GM19455 (cell line): ENCODE results near the gene MUC5B.
"Not testable (repeated sequence)": the region's sequence is repeated elsewhere in the genome, so short reads cannot be mapped to it uniquely, and the experiment has no call there.

Experiments
- ATAC-seq: cut with Tn5 transposase; IDR thresholded peaks from one replicate; pipeline ENCODE4 v1.9.1; 2021; ENCODE audit not compliant: unreplicated experiment

MUC5B gene

DNA sequence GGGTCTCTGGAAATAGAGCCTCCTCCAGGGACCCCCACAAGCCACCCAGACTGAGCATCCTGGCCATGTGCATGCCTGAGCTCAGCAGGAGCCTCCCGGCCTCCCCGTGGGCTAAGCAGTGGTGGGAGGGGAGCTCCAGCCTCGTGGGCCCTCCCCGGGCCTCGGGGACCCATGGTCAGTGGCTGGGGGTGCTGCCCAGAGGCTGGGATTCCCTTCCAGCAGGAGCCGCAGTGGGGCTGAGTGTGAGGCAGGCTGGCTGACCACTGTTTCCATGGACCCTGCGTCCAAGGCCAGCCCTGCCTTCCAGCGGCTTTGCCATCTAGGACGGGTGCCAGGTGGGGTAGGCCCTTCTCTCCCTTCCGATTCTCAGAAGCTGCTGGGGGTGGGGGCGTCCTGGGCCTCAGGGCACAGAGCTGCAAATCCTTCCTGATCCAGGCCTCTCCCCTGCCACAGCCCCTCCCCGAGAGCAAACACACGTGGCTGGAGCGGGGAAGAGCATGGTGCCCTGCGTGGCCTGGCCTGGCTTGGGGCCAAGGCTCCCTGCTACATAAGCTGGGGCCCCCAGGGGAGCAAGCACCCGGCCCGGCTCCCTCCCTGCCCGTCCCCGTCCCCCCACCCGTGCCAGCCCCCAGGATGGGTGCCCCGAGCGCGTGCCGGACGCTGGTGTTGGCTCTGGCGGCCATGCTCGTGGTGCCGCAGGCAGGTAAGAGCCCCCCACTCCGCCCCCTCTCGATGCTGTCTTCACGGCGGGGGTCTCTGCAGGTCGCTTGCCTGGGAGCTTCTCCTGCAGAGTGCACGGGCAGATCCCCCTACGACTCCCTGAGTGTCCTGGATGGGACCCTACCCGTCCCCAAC, at the start of gene MUC5B:
MUC5B (plus strand) TSS at position 576 of the 855 bp plus-strand sequence; CDS start at position 634, 58 bp downstream.
- no peak for ATAC-seq

DNA sequence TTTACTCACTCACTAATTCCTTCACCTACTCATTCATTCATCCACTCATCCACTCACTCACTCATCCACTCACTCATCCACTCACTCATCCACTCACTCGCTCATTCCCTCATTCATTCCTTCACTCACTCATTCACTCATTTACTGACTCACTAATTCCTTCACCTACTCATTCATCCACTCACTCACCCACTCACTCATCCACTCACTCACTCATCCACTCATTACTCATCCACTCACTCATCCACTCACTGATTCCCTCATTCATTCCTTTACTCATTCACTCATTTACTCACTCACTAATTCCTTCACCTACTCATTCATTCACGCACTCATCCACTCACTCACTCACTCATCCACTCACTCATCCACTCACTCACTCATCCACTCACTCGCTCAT, 49.5 kb upstream of the MUC5B start:
- not testable (repeated sequence) for ATAC-seq

- ATAC-seq = no peak
Observed at GRCh38 chr11:1174441-1175370, 48.2 kb upstream of the MUC5B start.

GRCh38 chr11:1175461-1176223, 47.2 kb upstream of the MUC5B start:
- ATAC-seq = no peak

DNA sequence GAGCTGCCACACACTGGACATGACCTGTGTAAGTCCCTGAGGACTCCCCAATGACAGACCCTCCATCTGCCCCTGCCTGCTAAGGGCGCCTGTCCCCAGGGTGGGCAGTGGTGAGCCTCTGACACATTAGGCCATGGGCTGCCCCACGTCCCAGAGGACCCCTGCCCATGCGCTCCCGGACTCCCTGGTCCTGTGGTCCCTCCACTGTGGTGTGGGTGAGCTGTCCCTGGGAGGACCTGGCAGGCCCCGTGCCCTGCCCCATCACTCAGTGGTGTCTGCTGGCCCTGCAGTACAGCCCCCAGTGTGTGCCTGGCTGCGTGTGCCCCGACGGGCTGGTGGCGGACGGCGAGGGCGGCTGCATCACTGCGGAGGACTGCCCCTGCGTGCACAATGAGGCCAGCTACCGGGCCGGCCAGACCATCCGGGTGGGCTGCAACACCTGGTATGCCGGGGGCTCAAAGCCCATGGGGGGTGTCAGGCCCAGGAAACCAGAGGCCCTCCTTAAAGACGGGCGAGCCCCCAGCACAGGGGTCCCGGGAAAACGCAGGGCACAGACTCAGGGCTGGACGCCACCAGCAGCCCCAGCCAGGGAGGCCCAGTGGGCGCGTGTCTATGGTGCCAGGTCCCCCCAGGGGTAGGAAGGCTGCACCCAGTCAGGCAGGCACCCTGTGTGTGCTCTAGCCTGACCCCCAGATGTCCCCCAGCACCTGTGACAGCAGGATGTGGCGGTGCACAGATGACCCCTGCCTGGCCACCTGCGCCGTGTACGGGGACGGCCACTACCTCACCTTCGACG, 46.4 kb upstream of the MUC5B start:
- no peak for ATAC-seq

GRCh38 chr11:1177020-1177770, 45.7 kb upstream of the MUC5B start:
- no peak for ATAC-seq

GRCh38 chr11:1177771-1178090, 45.1 kb upstream of the MUC5B start:
- ATAC-seq = no peak

DNA sequence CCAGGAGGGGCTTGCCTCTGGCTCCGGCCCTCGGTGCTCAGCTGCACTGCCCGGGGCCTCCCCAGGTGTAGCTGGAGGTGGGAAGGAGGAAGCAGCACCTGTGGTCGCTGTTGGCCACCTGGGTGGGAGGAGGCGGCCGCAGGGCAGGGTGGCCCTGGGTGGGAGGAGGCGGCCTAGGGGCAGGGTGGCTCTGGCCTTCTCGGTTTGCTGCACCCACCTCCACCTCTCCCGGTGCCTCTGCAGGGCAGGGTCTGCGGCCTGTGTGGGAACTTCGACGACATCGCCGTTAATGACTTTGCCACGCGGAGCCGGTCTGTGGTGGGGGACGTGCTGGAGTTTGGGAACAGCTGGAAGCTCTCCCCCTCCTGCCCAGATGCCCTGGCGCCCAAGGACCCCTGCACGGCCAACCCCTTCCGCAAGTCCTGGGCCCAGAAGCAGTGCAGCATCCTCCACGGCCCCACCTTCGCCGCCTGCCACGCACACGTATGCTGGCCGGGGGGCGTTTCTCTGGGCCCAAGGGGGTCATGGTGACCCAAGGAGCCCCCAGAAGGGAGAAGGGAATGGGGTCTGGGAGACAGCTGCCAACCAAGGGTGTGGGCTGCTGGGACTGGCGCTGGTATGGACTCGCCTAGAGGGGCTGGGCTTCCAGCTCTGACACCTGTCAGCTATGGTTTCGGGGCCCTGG, 44.5 kb upstream of the MUC5B start:
- ATAC-seq = no peak

DNA sequence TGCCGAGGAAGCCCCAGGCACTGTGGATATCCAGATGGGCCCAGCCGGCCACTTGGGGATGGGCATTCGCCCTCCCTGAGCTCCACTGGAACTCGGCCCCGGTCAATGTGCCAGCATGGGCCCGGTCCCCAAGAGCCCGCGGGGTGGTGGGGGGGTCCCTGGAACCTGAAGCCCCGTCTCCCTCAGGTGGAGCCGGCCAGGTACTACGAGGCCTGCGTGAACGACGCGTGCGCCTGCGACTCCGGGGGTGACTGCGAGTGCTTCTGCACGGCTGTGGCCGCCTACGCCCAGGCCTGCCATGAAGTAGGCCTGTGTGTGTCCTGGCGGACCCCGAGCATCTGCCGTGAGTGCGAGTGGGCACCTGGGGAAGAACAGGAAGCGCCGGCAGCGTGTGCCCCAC, 44.0 kb upstream of the MUC5B start:
- no peak for ATAC-seq

GRCh38 chr11:1179641-1180040, 43.2 kb upstream of the MUC5B start:
- no peak for ATAC-seq

GRCh38 chr11:1180171-1180570, 42.7 kb upstream of the MUC5B start:
- ATAC-seq = no peak

GRCh38 chr11:1180947-1181391, 41.9 kb upstream of the MUC5B start:
- no peak for ATAC-seq

GRCh38 chr11:1181420-1181819, 41.4 kb upstream of the MUC5B start:
- ATAC-seq = no peak

DNA sequence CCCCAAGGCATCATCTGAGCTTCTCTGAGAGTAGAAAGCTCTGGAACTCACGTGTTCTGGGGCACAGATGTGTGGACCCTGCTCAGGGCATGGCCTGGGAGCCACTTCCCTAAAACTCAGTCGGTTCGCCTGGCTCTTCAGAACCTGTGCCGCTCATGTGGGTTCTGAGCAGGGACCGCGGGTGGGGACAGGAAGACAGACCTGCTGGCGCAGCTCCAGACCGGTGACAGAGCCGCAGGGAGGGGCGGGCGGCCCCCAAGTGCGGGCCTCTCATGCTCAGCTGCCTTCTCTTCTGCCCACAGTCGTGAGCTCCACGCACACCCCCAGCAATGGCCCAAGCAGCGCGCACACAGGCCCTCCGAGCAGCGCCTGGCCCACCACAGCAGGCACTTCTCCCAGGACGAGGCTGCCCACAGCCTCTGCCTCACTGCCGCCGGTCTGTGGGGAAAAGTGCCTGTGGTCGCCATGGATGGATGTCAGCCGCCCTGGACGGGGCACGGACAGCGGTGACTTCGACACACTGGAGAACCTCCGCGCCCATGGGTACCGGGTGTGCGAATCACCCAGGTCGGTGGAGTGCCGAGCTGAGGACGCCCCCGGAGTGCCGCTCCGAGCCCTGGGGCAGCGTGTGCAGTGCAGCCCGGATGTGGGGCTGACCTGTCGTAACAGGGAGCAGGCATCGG, 40.9 kb upstream of the MUC5B start:
- ATAC-seq = no peak

GRCh38 chr11:1184139-1184538, 38.7 kb upstream of the MUC5B start:
- not testable (repeated sequence) for ATAC-seq

GRCh38 chr11:1188451-1189130, 34.3 kb upstream of the MUC5B start:
- not testable (repeated sequence) for ATAC-seq

- not testable (repeated sequence) for ATAC-seq
Observed at GRCh38 chr11:1189816-1190215, 33.0 kb upstream of the MUC5B start.
